ENCODE measurements around the gene SLC27A2.
"Not testable (repeated sequence)": the region's sequence is repeated elsewhere in the genome, so short reads cannot be mapped to it uniquely, and the experiment has no call there.

SLC27A2 gene

DNA sequence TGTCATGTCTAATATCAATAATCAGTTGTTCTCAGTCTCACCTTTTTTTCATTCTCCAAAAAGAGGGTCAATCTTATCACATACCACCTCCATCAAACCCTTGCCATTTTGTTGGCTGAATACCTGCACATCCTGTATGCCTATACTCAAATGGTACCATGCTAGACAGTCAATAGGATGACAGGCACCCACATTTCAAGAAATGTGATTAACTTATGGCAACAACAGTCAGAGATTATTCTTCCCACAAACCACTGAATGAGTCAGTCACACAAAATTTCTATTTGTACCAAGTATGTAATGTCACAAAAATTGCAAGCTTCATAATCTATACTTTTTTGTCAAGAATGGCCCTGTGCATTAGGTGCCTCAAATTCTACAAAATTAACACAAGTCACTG is 5.1 kb upstream of the SLC27A2 start:
- Mint-ChIP-seq H3K4me1 (peaks cover 15% of the 10 kb centered on the region), H3K27me3 (peaks cover 48% of the 10 kb centered on the region), H3K36me3 (ENCODE audit: low read depth) (no peaks in the 10 kb centered on the region), H3K9me3 (peaks cover 7% of the 10 kb centered on the region), H3K4me3 (no peak overlapping the region), H3K27ac (no peak overlapping the region)
- ATAC-seq (peak; percentile 94), DNase-seq (no peak)

GRCh38 chr15:50180091-50180490 is 1.9 kb upstream of the SLC27A2 start:
- ATAC-seq (no peak), DNase-seq (no peak)
- H3K4me1 Mint-ChIP-seq = peaks cover 29% of the 10 kb centered on the region
- no peak overlapping the region for H3K27ac Mint-ChIP-seq
- no peak overlapping the region for H3K4me3 Mint-ChIP-seq
- peaks cover 6% of the 10 kb centered on the region for H3K9me3 Mint-ChIP-seq
- H3K27me3 Mint-ChIP-seq = peaks cover 54% of the 10 kb centered on the region
- no peaks in the 10 kb centered on the region for H3K36me3 Mint-ChIP-seq (ENCODE audit: low read depth)

DNA sequence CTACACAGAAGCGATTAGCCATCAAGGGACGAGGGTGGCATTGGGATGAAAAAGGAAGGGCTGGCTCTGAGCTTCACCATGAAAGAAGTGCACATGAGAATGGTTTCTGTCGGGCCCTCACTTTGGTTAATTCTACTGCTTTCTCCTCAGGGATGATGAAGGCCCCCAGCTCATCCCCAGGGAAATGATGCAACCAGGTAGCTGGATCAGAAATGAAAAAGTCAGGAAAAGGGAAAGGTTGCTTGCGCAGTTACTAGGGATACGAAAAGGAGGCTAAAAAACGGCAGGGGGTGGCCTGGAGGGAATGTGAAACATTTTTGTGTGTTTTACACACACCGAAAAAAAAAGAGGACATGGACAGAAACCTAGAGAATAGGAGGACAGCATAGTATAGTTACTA is 1.4 kb upstream of the SLC27A2 start:
- Mint-ChIP-seq H3K4me3 (no peak overlapping the region), H3K27ac (no peak overlapping the region), H3K4me1 (peaks cover 29% of the 10 kb centered on the region), H3K27me3 (peaks cover 49% of the 10 kb centered on the region), H3K36me3 (ENCODE audit: low read depth) (no peaks in the 10 kb centered on the region), H3K9me3 (peaks cover 1% of the 10 kb centered on the region)
- ATAC-seq (no peak), DNase-seq (no peak)

DNA sequence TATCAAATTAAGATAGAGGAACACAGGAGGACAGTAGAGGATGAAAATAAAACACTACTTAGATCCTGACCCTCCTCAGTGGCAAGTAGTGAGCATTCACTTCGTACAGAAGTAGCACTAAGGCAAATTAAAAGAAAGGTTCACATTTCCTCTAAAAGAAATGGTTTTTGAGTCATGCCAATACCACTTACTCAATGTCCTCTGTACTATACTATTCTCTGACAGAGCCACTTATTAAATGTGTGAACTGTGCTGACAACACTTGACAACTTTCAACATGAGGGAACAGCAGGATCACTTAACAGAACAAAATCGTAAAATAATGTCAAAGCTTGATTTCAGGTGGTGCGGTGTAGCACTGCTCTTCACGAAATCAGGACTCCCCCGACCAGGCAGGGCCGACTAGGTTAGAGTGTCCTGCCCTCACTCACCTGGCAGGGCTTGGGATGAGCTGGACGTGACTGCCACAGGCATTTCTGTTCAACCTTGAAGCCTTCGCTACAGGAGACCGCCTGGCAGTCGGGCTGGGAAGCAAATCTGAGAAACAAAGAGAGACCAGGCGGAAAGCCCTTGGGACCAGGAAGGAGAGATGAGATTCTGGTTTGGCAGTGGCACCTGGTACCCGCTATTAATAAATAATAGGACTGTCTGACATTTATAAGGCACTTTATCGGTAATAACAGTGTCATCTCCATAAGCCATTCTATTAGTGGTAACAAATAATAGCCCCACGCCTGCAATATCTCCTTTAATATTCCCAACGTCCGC is 611 bp upstream of the SLC27A2 start:
- peaks cover 48% of the 10 kb centered on the region for H3K27me3 Mint-ChIP-seq
- H3K4me3 Mint-ChIP-seq = peak overlapping the region; percentile 92
- DNase-seq (no peak), ATAC-seq (no peak)
- no peaks in the 10 kb centered on the region for H3K36me3 Mint-ChIP-seq (ENCODE audit: low read depth)
- H3K4me1 Mint-ChIP-seq = peaks cover 29% of the 10 kb centered on the region
- H3K9me3 Mint-ChIP-seq = no peaks in the 10 kb centered on the region
- peak overlapping the region; percentile 59 for H3K27ac Mint-ChIP-seq

DNA sequence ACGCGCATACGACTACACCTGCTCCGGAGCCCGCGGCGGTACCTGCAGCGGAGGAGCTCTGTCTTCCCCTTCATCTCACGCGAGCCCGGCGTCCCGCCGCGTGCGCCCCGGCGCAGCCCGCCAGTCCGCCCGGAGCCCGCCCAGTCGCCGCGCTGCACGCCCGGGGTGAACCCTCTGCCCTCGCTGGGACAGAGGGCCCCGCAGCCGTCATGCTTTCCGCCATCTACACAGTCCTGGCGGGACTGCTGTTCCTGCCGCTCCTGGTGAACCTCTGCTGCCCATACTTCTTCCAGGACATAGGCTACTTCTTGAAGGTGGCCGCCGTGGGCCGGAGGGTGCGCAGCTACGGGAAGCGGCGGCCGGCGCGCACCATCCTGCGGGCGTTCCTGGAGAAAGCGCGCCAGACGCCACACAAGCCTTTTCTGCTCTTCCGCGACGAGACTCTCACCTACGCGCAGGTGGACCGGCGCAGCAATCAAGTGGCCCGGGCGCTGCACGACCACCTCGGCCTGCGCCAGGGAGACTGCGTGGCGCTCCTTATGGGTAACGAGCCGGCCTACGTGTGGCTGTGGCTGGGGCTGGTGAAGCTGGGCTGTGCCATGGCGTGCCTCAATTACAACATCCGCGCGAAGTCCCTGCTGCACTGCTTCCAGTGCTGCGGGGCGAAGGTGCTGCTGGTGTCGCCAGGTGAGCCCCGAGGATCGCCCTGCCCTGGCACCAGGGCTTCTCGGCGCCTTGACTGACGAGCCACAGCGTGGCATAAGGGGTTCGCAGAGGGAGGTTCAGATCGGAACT is 420 bp downstream of the SLC27A2 start:
- Mint-ChIP-seq H3K27ac (peak overlapping the region; percentile 75), H3K9me3 (no peaks in the 10 kb centered on the region), H3K27me3 (peaks cover 46% of the 10 kb centered on the region), H3K4me3 (peak overlapping the region; percentile 92), H3K36me3 (ENCODE audit: low read depth) (no peaks in the 10 kb centered on the region), H3K4me1 (peaks cover 23% of the 10 kb centered on the region)
- DNase-seq (peak; percentile 61), ATAC-seq (peak; percentile 71)

- Mint-ChIP-seq H3K9me3 (no peaks in the 10 kb centered on the region), H3K4me3 (peak overlapping the region; percentile 92), H3K27ac (peak overlapping the region; percentile 52), H3K36me3 (ENCODE audit: low read depth) (no peaks in the 10 kb centered on the region), H3K4me1 (peaks cover 23% of the 10 kb centered on the region), H3K27me3 (peaks cover 43% of the 10 kb centered on the region)
- ATAC-seq = peak; percentile 71
- DNase-seq = peak; percentile 27
These were observed 1.3 kb downstream of the SLC27A2 start for GRCh38 chr15:50183112-50183794.

DNA sequence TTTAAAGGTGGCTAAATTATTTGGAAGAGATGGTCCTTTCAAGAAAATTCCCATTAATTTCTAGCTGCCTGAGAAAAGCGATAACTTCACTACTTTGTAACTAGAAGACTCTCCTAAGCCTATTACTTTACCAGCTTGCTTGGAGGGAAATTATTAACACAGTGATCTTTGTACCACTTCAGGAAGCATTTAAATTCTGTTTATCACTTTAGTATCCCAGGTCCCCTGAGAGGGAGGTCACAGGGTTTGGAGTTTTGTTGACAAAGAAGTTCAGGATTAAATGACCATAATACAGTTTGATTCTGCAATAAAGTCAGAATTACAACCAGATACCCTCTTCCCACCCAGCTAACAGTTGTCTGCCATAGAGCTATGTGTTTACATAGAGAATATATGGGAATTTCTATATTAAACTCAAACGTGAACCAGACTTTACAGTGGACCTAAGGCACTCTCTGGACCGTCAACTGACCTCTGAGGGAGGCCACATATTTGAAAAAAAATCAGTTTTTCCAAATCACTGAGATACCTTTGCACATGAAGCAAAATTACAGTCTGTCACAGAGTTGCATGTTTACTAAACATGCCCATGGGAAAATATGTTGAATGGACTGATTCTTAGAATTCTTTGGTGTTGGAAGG is 3.0 kb downstream of the SLC27A2 start:
- no peaks in the 10 kb centered on the region for H3K36me3 Mint-ChIP-seq (ENCODE audit: low read depth)
- ATAC-seq (no peak), DNase-seq (no peak)
- peaks cover 30% of the 10 kb centered on the region for H3K27me3 Mint-ChIP-seq
- peaks cover 25% of the 10 kb centered on the region for H3K4me1 Mint-ChIP-seq
- H3K4me3 Mint-ChIP-seq = no peak overlapping the region
- no peaks in the 10 kb centered on the region for H3K9me3 Mint-ChIP-seq
- no peak overlapping the region for H3K27ac Mint-ChIP-seq

DNA sequence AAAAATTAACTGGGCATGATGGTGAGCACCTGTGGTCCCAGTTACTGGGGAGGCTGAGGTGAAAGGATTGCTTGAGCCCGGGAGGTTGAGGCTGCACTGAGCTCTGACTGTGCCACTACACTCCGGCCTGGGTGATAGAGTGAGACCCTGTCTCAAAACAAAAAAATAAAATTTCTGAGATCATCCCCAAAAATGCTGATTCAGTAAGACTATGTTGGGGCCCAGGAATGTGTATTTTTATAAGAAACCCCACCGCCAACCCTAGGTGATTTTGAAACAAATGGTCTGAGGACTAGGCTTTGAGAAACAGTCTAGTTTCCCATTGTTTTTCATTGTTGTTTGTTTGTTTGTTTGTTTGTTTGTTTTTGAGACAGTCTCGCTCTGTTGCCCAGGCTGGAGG is 4.1 kb downstream of the SLC27A2 start:
- no peaks in the 10 kb centered on the region for H3K36me3 Mint-ChIP-seq (ENCODE audit: low read depth)
- H3K9me3 Mint-ChIP-seq = no peaks in the 10 kb centered on the region
- H3K27ac Mint-ChIP-seq = no peak overlapping the region
- no peak for ATAC-seq
- peaks cover 19% of the 10 kb centered on the region for H3K27me3 Mint-ChIP-seq
- H3K4me1 Mint-ChIP-seq = peaks cover 24% of the 10 kb centered on the region
- no peak overlapping the region for H3K4me3 Mint-ChIP-seq
- DNase-seq = no peak

GRCh38 chr15:50186752-50187151 is 4.8 kb downstream of the SLC27A2 start:
- Mint-ChIP-seq H3K4me3 (no peak overlapping the region), H3K36me3 (ENCODE audit: low read depth) (no peaks in the 10 kb centered on the region), H3K27me3 (peaks cover 13% of the 10 kb centered on the region), H3K9me3 (no peaks in the 10 kb centered on the region), H3K4me1 (peaks cover 20% of the 10 kb centered on the region), H3K27ac (no peak overlapping the region)
- ATAC-seq (no peak), DNase-seq (no peak)

- no peak for ATAC-seq
- Mint-ChIP-seq H3K9me3 (no peaks in the 10 kb centered on the region), H3K4me1 (peaks cover 18% of the 10 kb centered on the region), H3K27ac (no peak overlapping the region), H3K36me3 (ENCODE audit: low read depth) (peaks cover 1% of the 10 kb centered on the region), H3K27me3 (peaks cover 9% of the 10 kb centered on the region), H3K4me3 (no peak overlapping the region)
- no peak for DNase-seq
These were observed 5.5 kb downstream of the SLC27A2 start for GRCh38 chr15:50187525-50187924.

- H3K4me1 Mint-ChIP-seq = peaks cover 13% of the 10 kb centered on the region
- H3K36me3 Mint-ChIP-seq (ENCODE audit: low read depth) = peaks cover 4% of the 10 kb centered on the region
- no peak for ATAC-seq
- H3K27ac Mint-ChIP-seq = no peak overlapping the region
- H3K9me3 Mint-ChIP-seq = no peaks in the 10 kb centered on the region
- H3K4me3 Mint-ChIP-seq = no peak overlapping the region
- no peak for DNase-seq
- H3K27me3 Mint-ChIP-seq = peaks cover 6% of the 10 kb centered on the region
These were observed 6.0 kb downstream of the SLC27A2 start for GRCh38 chr15:50187997-50188396.

DNA sequence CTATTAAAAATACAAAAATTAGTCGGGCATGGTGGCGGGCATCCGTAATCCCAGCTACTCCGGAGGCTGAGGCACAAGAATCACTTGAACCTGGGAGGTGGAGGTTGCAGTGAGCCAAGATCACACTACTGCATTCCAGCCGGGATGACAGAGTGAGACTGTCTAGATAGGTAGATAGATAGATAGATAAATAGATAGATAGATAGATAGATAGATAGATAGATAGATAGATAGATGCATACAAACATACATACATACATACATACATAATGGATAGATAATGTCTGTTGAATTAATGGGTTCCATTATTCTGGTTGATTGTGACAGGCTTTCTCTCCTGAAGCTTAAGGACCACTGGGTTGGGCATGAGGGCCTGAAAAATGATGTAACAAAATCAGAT is 6.8 kb downstream of the SLC27A2 start:
- not testable (repeated sequence) for H3K27me3 Mint-ChIP-seq; H3K4me3 Mint-ChIP-seq; H3K9me3 Mint-ChIP-seq; ATAC-seq; H3K27ac Mint-ChIP-seq; H3K4me1 Mint-ChIP-seq; H3K36me3 Mint-ChIP-seq (ENCODE audit: low read depth); DNase-seq

- ATAC-seq (no peak), DNase-seq (no peak)
- H3K4me1 Mint-ChIP-seq = peaks cover 6% of the 10 kb centered on the region
- H3K9me3 Mint-ChIP-seq = no peaks in the 10 kb centered on the region
- no peaks in the 10 kb centered on the region for H3K27me3 Mint-ChIP-seq
- peaks cover 4% of the 10 kb centered on the region for H3K36me3 Mint-ChIP-seq (ENCODE audit: low read depth)
- H3K4me3 Mint-ChIP-seq = no peak overlapping the region
- H3K27ac Mint-ChIP-seq = no peak overlapping the region
These were observed 7.6 kb downstream of the SLC27A2 start for GRCh38 chr15:50189633-50190032.

- Mint-ChIP-seq H3K4me1 (peaks cover 6% of the 10 kb centered on the region), H3K27me3 (peaks cover 1% of the 10 kb centered on the region), H3K4me3 (no peak overlapping the region), H3K27ac (no peak overlapping the region), H3K36me3 (ENCODE audit: low read depth) (peaks cover 4% of the 10 kb centered on the region), H3K9me3 (no peaks in the 10 kb centered on the region)
- ATAC-seq = no peak
- DNase-seq = no peak
These were observed 8.2 kb downstream of the SLC27A2 start for GRCh38 chr15:50190166-50190570.

All from activated naive CD8-positive, alpha-beta T cell treated with anti-CD3 and anti-CD28 coated beads, Interleukin-2, amount 50 U/mL, for 24 hours (primary cell).